GM12892 (cell line): Measurements from ENCODE around the gene HDAC4.

Experiments used
- DNase-seq: peaks from one replicate; pipeline ENCODE4 v3.0.0; 2011; ENCODE audit not compliant: insufficient read length
- FAIRE-seq: peaks from 2 replicates; lab custom pipeline; 2011; peaks lifted over from hg19 to GRCh38; lab: Jason Lieb, UNC
- POLR2A ChIP-seq: IDR thresholded peaks from 2 replicates; pipeline ENCODE4 v1.6.1; 2011; ENCODE audit warnings: low read depth, low read length, control low read depth
- POLR2AphosphoS5 ChIP-seq: IDR thresholded peaks from 2 replicates; pipeline ENCODE4 v1.6.1; 2011; ENCODE audit warnings: low read depth, low read length, control low read depth
- TAF1 ChIP-seq: IDR thresholded peaks from 2 replicates; pipeline ENCODE4 v1.6.1; 2011; ENCODE audit warnings: low read depth, mild to moderate bottlenecking, control low read depth, low read length, borderline replicate concordance

The HDAC4 gene

GRCh38 chr2:239145106-239145505 lies 255.7 kb downstream of the HDAC4 start:
- no peak for TF ChIP-seq TAF1
- TF ChIP-seq POLR2AphosphoS5 = no peak
- TF ChIP-seq POLR2A = no peak
- FAIRE-seq = no peak
- DNase-seq = no peak

- TF ChIP-seq POLR2A = no peak
- TF ChIP-seq TAF1 = no peak
- TF ChIP-seq POLR2AphosphoS5 = no peak
- DNase-seq = no peak
- no peak for FAIRE-seq
Observed at GRCh38 chr2:239144713-239144999, 256.2 kb downstream of the HDAC4 start.

- peak; percentile 50 for DNase-seq
- TF ChIP-seq TAF1 = no peak
- TF ChIP-seq POLR2AphosphoS5 = no peak
- no peak for TF ChIP-seq POLR2A
- FAIRE-seq = no peak
Observed at GRCh38 chr2:239143858-239144712, 256.7 kb downstream of the HDAC4 start.

DNA sequence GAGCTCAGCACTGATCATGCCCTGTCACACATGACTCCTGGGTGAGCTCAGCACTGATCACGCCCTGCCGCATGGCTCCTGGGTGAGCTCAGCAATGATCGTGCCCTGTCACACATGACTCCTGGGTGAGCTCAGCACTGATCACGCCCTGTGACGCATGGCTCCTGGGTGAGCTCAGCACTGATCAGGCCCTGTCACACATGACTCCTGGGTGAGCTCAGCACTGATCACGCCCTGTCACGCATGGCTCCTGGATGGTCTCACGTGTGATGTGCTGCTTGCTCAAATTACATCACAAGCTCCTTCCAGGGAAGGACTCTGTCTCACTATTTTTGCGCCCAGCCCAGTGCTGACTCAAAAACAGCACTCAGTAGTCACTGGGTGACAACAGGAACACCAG lies 258.0 kb downstream of the HDAC4 start:
- DNase-seq (no peak), FAIRE-seq (no peak)
- no peak for TF ChIP-seq POLR2A
- no peak for TF ChIP-seq POLR2AphosphoS5
- no peak for TF ChIP-seq TAF1

- no peak for DNase-seq
- FAIRE-seq = no peak
- TF ChIP-seq POLR2A = no peak
- TF ChIP-seq POLR2AphosphoS5 = no peak
- TF ChIP-seq TAF1 = no peak
Observed at GRCh38 chr2:239142296-239142695, 258.5 kb downstream of the HDAC4 start.

DNA sequence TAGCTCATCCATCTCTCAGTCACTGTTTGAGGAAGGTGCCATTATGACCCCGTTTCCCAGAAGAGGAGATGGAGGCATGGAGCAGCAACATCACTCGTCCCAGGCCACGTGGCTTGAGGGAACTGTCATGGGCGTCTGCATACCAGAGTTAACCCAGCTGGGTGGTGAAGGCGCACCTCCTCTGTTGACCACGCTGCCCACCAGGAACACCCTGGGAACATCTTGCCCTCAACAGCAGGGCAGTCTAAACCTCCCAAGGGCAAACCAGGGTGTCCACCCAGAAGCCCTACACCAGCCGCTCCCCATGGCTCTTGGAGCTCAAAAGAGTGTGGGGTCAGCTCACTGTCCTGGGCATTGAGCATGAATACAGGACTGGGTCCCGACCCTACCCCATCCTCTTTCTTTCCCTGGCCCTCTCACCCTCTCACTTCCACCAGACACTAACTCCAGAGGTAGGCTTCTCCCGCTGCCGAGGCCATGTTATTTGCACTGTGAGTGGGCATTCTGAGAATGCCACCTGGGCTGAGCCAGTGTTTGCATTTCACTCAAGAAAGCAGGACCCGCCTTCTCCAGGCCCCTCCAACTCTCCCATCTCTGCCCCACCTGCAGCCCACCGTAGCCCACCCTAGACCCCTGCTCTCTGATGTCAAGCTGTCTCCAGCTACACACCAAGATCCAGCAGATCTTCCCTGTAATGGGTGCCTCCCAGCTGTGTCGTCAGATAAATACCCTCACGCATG lies 259.6 kb downstream of the HDAC4 start:
- no peak for FAIRE-seq
- DNase-seq = no peak
- TF ChIP-seq POLR2AphosphoS5 (no peak), POLR2A (no peak), TAF1 (no peak)

GRCh38 chr2:239140346-239141020 lies 260.3 kb downstream of the HDAC4 start:
- no peak for TF ChIP-seq POLR2A
- no peak for TF ChIP-seq POLR2AphosphoS5
- TF ChIP-seq TAF1 = no peak
- DNase-seq (no peak), FAIRE-seq (no peak)

DNA sequence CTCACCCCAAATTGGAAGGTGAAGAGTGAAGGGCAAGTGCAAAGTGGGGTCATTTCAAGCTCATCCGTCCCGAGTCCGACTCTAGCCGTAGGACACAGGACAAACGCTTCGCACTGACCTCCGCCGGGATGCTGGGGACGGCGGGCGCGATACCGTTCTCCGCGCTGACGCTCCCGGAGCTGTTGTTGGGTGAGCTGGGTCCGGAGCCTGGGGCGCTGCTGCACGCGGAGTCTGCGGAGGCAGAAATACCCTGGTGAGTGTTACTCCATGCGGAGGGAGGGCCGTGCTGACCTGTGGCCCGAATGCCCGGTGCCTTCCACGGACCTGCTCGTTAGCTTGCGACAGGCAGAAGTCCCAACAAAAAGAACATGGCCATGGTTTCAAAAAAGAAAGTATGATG lies 261.3 kb downstream of the HDAC4 start:
- no peak for DNase-seq
- FAIRE-seq = no peak
- TF ChIP-seq POLR2A (no peak), POLR2AphosphoS5 (no peak), TAF1 (no peak)

GRCh38 chr2:239139101-239139500 lies 261.7 kb downstream of the HDAC4 start:
- FAIRE-seq (no peak), DNase-seq (no peak)
- TF ChIP-seq POLR2A (no peak), TAF1 (no peak), POLR2AphosphoS5 (no peak)

DNA sequence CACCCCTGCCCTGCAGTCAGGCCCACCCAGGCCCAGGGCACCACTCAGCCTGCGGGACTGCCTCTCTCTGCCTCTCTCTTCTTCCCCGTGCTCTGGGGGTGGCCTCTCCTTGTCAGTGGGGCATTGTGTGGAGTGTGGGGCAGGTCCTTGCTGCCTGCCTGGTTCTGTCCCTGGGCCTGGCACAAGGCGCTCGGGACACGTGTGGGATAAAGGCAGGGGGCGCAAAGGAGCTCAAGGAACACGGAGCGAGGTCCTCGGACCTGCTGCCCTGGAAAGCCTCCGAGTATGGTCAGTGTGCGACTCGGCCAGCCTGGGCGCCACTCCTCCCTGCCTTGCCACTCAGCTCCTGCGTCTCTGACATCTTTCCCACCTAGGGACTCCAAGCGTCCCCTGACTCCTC lies 262.2 kb downstream of the HDAC4 start:
- TF ChIP-seq POLR2A (no peak), POLR2AphosphoS5 (no peak), TAF1 (no peak)
- DNase-seq (no peak), FAIRE-seq (no peak)

DNA sequence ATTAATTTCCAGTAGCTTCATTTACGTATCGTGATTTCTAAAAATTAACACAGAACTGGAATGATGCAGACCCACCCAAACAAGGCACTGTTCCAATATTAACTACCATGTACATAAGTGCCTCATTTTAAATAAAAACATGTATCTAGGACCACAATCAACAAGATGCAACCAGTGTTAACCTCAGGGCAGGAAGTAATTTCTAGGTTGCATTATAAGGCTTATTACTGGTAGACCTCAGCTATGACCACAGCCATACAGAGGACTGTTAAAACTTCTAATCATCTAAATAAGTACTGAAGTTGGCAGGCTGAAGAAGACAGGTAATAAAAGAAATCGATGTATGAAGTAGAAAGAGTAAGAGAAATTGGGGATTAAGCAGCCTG lies 262.9 kb downstream of the HDAC4 start:
- DNase-seq = no peak
- FAIRE-seq = no peak
- TF ChIP-seq TAF1 = no peak
- TF ChIP-seq POLR2A = no peak
- TF ChIP-seq POLR2AphosphoS5 = no peak
